Measurements from ENCODE around the gene CCDC175. TPM values are rescaled to one million over a fixed set of nuclear protein-coding genes. Genes with fewer than 3 reads are reported as not detected.
A peak's percentile ranks its signal among the peaks of the same experiment; 100 is the strongest.

Gene CCDC175
- total RNA-seq, 6 donors from 2014 or later, result 0.14 TPM; not detected in 5

DNA sequence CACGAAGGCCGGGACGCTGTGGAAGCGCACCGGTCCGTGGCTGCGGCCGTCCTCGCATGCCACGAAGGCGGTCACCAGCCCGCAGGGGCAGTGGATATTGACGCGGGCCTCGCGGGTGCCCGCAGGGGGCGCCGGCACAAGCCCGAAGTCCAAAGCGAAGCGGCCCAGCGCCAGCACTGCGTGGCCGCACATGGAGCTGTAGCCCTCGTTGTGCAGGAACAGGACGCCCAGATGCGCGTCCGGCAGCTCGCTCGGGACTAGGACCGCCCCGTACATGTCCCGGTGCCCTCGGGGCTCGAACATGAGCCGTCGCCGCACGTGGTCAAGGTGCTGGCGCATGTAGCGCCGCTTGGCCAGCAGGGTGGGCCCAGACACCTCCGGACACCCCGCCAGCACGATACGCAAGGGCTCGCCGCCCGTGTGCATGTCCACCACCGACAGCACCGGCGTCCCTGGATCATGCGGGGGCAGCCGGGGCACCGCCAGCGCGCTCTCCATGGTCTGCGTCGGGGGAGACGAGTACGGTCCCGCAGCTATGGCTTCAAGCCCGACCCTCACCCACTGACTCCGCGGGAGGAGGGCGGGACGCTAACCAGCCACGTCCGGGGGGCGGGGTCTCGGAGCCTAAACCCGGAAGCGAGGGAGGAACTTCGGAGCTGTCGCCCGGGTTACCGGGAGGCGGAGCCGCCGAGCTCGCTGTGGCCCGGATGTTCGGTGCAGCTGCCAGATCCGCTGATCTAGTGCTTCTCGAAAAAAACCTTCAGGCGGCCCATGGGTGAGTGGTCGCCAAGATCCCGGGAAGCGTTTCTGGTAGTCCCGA is 92.6 kb downstream of the CCDC175 start, which contains the start of the genes JKAMP and L3HYPDH:
TSS of gene JKAMP (plus strand) at position 699 of the 820 bp plus-strand sequence. CDS start at position 772, 73 bp downstream.
TSS of gene L3HYPDH (minus strand) at position 590 of the 820 bp plus-strand sequence. CDS start at position 498, 92 bp downstream.
- 0% methylated on average over 24 of the region's 92 CpGs; no CpG with 5 or more reads in 1 of the 2 donors for WGBS, 2 donors
- TF ChIP-seq EP300 (IDR thresholded peaks at IDR 0.05) (no peak), POLR2AphosphoS5 (IDR thresholded peaks at IDR 0.05) (peak; percentile 73 to 78), CTCF (IDR thresholded peaks at IDR 0.05) (peak; percentile 63 to 93 (median 82)), POLR2A (IDR thresholded peaks at IDR 0.05) (peak in 3 of 4 donors; percentile 31 to 87 (median 79))
- Histone ChIP-seq H3K36me3 (peaks cover 0 to 12% (median under 1%) of the 10 kb centered on the region in 4 donors), H3K4me1 (peaks cover 31 to 42% (median 37%) of the 10 kb centered on the region in 4 donors), H3K4me3 (peak within 1 kb of the TSS; percentile 91 to 98 (median 97)), H3K27me3 (no peaks in the 10 kb centered on the region), H3K27ac (peak within 1 kb of the TSS; percentile 88 to 95 (median 94)), H3K9me3 (no peaks in the 10 kb centered on the region)
- DNase-seq (peak; percentile 98 to 99), ATAC-seq (ENCODE audit: low FRiP score in 2 of 2) (peak; percentile 98)

DNA sequence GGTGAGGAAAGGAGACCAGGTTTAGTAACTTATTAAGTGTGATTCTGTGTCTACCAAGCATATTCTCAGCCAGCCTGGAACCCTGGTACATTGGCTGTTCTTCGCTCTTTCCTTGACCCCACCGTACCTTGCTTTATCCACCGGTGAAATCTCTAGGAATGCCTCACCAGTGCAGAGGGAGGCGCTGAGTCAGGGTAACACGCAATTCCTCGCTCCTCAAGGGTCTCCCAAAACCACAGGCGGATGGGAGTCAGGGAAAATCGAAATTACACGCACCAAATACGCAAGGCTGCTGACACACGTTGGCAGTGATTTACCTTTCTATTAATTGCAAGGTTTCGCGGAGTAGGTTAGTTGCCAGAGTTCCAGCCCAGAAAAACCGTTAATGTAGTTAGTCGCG is 93.2 kb downstream of the CCDC175 start:
- ATAC-seq (ENCODE audit: low FRiP score in 2 of 2) (peak in 1 of 2 donors; percentile 21), DNase-seq (no peak)
- Histone ChIP-seq H3K9me3 (no peaks in the 10 kb centered on the region), H3K27ac (peak overlapping the region; percentile 88 to 95 (median 94)), H3K36me3 (peaks cover 0 to 14% (median 0%) of the 10 kb centered on the region in 4 donors), H3K27me3 (no peaks in the 10 kb centered on the region), H3K4me3 (peak overlapping the region; percentile 91 to 98 (median 97)), H3K4me1 (peaks cover 31 to 42% (median 37%) of the 10 kb centered on the region in 4 donors)
- 4 to 12% methylated on average over 11 to 16 of the region's 16 CpGs for WGBS, 2 donors
- no peak for TF ChIP-seq CTCF (IDR thresholded peaks at IDR 0.05)
- no peak for TF ChIP-seq POLR2A (IDR thresholded peaks at IDR 0.05)
- no peak for TF ChIP-seq POLR2AphosphoS5 (IDR thresholded peaks at IDR 0.05)
- no peak for TF ChIP-seq EP300 (IDR thresholded peaks at IDR 0.05)

DNA sequence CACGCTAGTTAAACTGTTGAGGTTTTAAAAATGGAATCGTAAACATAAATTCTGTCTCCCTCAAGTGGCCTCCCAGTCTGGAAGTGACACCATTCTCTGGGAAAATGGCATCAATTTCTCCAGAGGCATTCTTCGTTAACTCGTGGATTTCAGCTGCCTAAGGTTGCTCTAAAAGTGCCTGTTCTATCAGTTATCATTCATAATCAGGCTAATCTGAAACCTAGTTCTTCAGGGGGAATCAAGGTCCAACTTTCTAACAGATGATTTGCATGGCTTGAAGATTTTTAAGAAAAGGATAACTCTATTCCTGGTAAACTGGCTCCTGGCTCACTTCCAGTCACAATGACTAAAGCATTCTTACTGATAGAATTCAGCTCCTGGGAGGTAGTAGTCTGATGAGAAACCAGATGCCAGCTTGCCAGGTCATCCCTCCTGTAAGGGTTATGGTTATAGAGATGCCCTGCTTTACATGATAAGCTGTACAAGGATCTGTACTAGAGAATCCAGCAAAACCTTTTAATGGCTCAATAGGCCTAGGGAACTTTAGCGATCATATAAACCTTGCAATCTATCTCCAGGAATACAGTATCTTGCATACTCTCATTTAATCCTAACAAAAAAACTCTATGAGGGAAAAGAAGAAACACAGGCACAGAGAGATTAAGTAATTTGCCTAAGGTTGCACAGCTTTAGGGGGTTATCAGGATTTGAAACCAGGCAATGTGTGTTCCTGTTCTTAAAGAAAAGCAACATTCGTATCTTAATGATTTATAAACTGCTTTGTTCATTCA is 93.9 kb downstream of the CCDC175 start:
- TF ChIP-seq CTCF (IDR thresholded peaks at IDR 0.05), result no peak
- TF ChIP-seq POLR2A (IDR thresholded peaks at IDR 0.05), result no peak
- TF ChIP-seq POLR2AphosphoS5 (IDR thresholded peaks at IDR 0.05), result no peak
- no peak for TF ChIP-seq EP300 (IDR thresholded peaks at IDR 0.05)
- Histone ChIP-seq H3K36me3 (peaks cover 0 to 15% (median 0%) of the 10 kb centered on the region in 4 donors), H3K4me3 (peak overlapping the region in 3 of 4 donors; percentile 91 to 98 (median 96)), H3K27me3 (no peaks in the 10 kb centered on the region), H3K4me1 (peaks cover 31 to 42% (median 37%) of the 10 kb centered on the region in 4 donors), H3K9me3 (no peaks in the 10 kb centered on the region), H3K27ac (peak overlapping the region in 3 of 4 donors; percentile 36 to 95 (median 94))
- ATAC-seq (ENCODE audit: low FRiP score in 2 of 2), result no peak
- peak in 1 of 2 donors; percentile 25 for DNase-seq
- WGBS, 2 donors, result 48 to 49% methylated on average over 6 of the region's 6 CpGs

- ATAC-seq (ENCODE audit: low FRiP score in 2 of 2) (no peak), DNase-seq (no peak)
- H3K27ac ChIP-seq, result peak overlapping the region in 3 of 4 donors; percentile 36 to 95 (median 94)
- H3K4me1 ChIP-seq, result peaks cover 31 to 42% (median 37%) of the 10 kb centered on the region in 4 donors
- peaks cover 0 to 14% (median 0%) of the 10 kb centered on the region in 4 donors for H3K36me3 ChIP-seq
- no peaks in the 10 kb centered on the region for H3K27me3 ChIP-seq
- TF ChIP-seq POLR2AphosphoS5 (IDR thresholded peaks at IDR 0.05) (no peak), EP300 (IDR thresholded peaks at IDR 0.05) (peak in 1 of 4 donors; percentile 12)
- H3K4me3 ChIP-seq, result peak overlapping the region in 1 of 4 donors; percentile 91
- no peaks in the 10 kb centered on the region for H3K9me3 ChIP-seq
- 50 to 72% methylated on average over 2 of the region's 2 CpGs for WGBS, 2 donors
Observed at GRCh38 chr14:59481871-59482540, 94.6 kb downstream of the CCDC175 start.

Measured in upper lobe of left lung (tissue), 6 donors.